Measurements from ENCODE around the gene ADNP. TPM values are rescaled to one million over a fixed set of nuclear protein-coding genes. Genes with fewer than 3 reads are reported as not detected.

ADNP gene
- total and polyA plus RNA-seq, 2 donors (not counting 1 experiment from before 2014, with no cell fraction given), result 20.4 to 94.8 TPM

DNA sequence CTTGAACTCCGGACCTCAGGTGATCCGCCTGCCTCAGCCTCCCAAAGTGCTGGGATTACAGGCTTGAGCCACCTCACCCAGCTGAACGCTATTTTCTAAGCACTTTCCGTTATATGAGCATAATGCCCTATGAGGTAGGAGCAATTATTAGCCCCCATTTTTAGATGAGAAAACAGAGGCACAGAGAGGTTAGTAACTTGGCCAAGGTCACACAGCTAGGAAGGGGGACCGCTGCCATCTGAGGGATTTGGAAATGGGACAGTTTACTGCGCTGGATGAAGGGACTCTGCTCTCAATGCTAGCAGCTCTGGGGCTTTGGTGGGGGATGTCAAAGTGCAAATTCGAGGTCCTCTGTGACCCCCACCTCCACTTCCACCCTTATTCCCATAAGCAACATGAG lies 73.9 kb downstream of the ADNP start:
- H3K4me2 ChIP-seq (replicated peaks; ENCODE audit: low read depth, low read length, poor library complexity, severe bottlenecking), result no peak overlapping the region
- Mint-ChIP-seq H3K4me1 (peaks cover 20% of the 10 kb centered on the region), H3K9me3 (ENCODE audit: insufficient read depth) (no peaks in the 10 kb centered on the region), H3K4me3 (no peak overlapping the region), H3K27me3 (no peaks in the 10 kb centered on the region), H3K27ac (no peak overlapping the region)
- ATAC-seq (ENCODE audit: low read depth) (no peak), DNase-seq (no peak)
- no peak overlapping the region for H3K27ac ChIP-seq (ENCODE audit: low read length in 2 of 2)
- H3K9ac ChIP-seq (ENCODE audit: low read length), result no peak overlapping the region
- no peaks in the 10 kb centered on the region for H3K9me3 ChIP-seq (ENCODE audit: control extremely low read depth in 1 of 3, control insufficient read depth in 2 of 3, insufficient read depth in 1 of 3, low read length in 2 of 3)
- intact Hi-C loops (cut with micrococcal nuclease), result no loop called here
- peaks cover 0 to 45% of the 10 kb centered on the region in 2 experiments for H3K36me3 ChIP-seq (replicated peaks in 1 of 2; ENCODE audit: control extremely low read depth in 1 of 2, control insufficient read depth in 1 of 2, extremely low read depth in 1 of 2, insufficient read depth in 2 of 2, low read length in 1 of 2)
- H3K4me1 ChIP-seq (ENCODE audit: control insufficient read depth in 2 of 2, insufficient read depth in 2 of 2, low read length in 2 of 2), result peaks cover 5 to 16% of the 10 kb centered on the region in 2 donors
- peaks cover 72% of the 10 kb centered on the region for H4K20me1 ChIP-seq (ENCODE audit: control insufficient read depth, insufficient read depth, low read length, poor library complexity, severe bottlenecking)
- 98% methylated on average over 5 of the region's 7 CpGs for WGBS (ENCODE audit: insufficient coverage)
- TF ChIP-seq, protein P1, sequence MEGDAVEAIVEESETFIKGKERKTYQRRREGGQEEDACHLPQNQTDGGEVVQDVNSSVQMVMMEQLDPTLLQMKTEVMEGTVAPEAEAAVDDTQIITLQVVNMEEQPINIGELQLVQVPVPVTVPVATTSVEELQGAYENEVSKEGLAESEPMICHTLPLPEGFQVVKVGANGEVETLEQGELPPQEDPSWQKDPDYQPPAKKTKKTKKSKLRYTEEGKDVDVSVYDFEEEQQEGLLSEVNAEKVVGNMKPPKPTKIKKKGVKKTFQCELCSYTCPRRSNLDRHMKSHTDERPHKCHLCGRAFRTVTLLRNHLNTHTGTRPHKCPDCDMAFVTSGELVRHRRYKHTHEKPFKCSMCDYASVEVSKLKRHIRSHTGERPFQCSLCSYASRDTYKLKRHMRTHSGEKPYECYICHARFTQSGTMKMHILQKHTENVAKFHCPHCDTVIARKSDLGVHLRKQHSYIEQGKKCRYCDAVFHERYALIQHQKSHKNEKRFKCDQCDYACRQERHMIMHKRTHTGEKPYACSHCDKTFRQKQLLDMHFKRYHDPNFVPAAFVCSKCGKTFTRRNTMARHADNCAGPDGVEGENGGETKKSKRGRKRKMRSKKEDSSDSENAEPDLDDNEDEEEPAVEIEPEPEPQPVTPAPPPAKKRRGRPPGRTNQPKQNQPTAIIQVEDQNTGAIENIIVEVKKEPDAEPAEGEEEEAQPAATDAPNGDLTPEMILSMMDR (IDR thresholded peaks at IDR 0.05), result no peak
- TF ChIP-seq EZH2 (IDR thresholded peaks at IDR 0.05; ENCODE audit: borderline replicate concordance, insufficient read depth, low read depth, low read length, poor library complexity, severe bottlenecking), result no peak
- H2AFZ ChIP-seq (ENCODE audit: insufficient read depth, low read depth, low read length, poor library complexity, severe bottlenecking), result no peak overlapping the region
- CTCF ChIA-PET, result no interaction called here
- POLR2A ChIA-PET, result no interaction called here
- no peaks in the 10 kb centered on the region for H3K27me3 ChIP-seq (replicated peaks in 1 of 4; ENCODE audit: control extremely low read depth in 1 of 4, control insufficient read depth in 3 of 4, insufficient read depth in 4 of 4, low read length in 3 of 4)
- H3K4me3 ChIP-seq (ENCODE audit: control extremely low read depth in 1 of 5, extremely low read depth in 1 of 5, insufficient read depth in 1 of 5, low read depth in 2 of 5, low read length in 4 of 5), result no peak overlapping the region
- H3K79me2 ChIP-seq (ENCODE audit: control insufficient read depth, insufficient read depth, low read length), result peaks cover 80% of the 10 kb centered on the region

DNA sequence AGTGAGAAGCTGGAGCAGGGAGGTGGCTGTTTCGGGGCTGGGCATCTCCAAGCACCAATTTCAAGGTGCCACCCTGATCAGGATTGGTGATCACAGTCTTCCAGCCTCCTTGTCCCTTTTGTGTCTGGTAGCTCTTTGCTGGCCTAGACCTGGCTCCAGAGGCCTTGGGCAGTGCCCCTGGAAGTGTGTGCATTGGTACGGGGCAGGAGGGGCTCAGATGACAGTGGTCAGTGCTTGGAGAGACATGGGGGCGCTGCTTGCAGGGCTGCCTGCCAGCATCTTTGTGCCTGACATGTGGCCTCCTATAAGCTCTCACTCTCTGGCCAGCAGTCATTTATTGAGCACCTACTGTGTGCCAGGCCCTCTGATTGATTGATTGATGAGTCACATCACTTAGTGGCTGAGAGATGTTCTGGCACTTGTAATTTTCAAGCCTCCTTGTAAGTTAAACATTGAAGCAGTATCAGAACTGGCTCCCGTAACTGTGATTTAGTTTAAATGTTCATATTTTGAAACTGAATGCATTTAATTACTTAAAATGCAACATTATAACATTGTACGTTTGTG lies 74.7 kb downstream of the ADNP start:
- no peak overlapping the region for H3K4me2 ChIP-seq (replicated peaks; ENCODE audit: low read depth, low read length, poor library complexity, severe bottlenecking)
- ATAC-seq (ENCODE audit: low read depth), result no peak
- H4K20me1 ChIP-seq (ENCODE audit: control insufficient read depth, insufficient read depth, low read length, poor library complexity, severe bottlenecking), result peaks cover 68% of the 10 kb centered on the region
- ChIA-PET POLR2A (no interaction called here), CTCF (interaction anchor here (1.5 kb wide), 1 partner anchor 73 kb away, joined by 3 read pairs; no protein-coding TSS in a partner anchor)
- Mint-ChIP-seq H3K4me1 (peaks cover 22% of the 10 kb centered on the region), H3K27me3 (no peaks in the 10 kb centered on the region), H3K27ac (no peak overlapping the region), H3K9me3 (ENCODE audit: insufficient read depth) (no peaks in the 10 kb centered on the region), H3K4me3 (no peak overlapping the region)
- peaks cover 80% of the 10 kb centered on the region for H3K79me2 ChIP-seq (ENCODE audit: control insufficient read depth, insufficient read depth, low read length)
- no peaks in the 10 kb centered on the region for H3K9me3 ChIP-seq (ENCODE audit: control extremely low read depth in 1 of 3, control insufficient read depth in 2 of 3, insufficient read depth in 1 of 3, low read length in 2 of 3)
- intact Hi-C loops (cut with micrococcal nuclease), result no loop called here
- WGBS (ENCODE audit: insufficient coverage), result 87% methylated on average over 3 of the region's 5 CpGs
- H3K4me3 ChIP-seq (ENCODE audit: control extremely low read depth in 1 of 5, extremely low read depth in 1 of 5, insufficient read depth in 1 of 5, low read depth in 2 of 5, low read length in 4 of 5), result no peak overlapping the region
- no peak overlapping the region for H3K9ac ChIP-seq (ENCODE audit: low read length)
- H2AFZ ChIP-seq (ENCODE audit: insufficient read depth, low read depth, low read length, poor library complexity, severe bottlenecking), result no peak overlapping the region
- no peak overlapping the region for H3K27ac ChIP-seq (ENCODE audit: low read length in 2 of 2)
- DNase-seq, result no peak
- TF ChIP-seq EZH2 (IDR thresholded peaks at IDR 0.05; ENCODE audit: borderline replicate concordance, insufficient read depth, low read depth, low read length, poor library complexity, severe bottlenecking), result no peak
- TF ChIP-seq, protein P1 (IDR thresholded peaks at IDR 0.05), result no peak
- H3K27me3 ChIP-seq (replicated peaks in 1 of 4; ENCODE audit: control extremely low read depth in 1 of 4, control insufficient read depth in 3 of 4, insufficient read depth in 4 of 4, low read length in 3 of 4), result no peaks in the 10 kb centered on the region
- H3K36me3 ChIP-seq (replicated peaks in 1 of 2; ENCODE audit: control extremely low read depth in 1 of 2, control insufficient read depth in 1 of 2, extremely low read depth in 1 of 2, insufficient read depth in 2 of 2, low read length in 1 of 2), result peaks cover 0 to 45% of the 10 kb centered on the region in 2 experiments
- peaks cover 5 to 16% of the 10 kb centered on the region in 2 donors for H3K4me1 ChIP-seq (ENCODE audit: control insufficient read depth in 2 of 2, insufficient read depth in 2 of 2, low read length in 2 of 2)

All from B cell (primary cell).